HG03439 (cell line): ENCODE results near the gene TH.
"Not testable (repeated sequence)": the region's sequence is repeated elsewhere in the genome, so short reads cannot be mapped to it uniquely, and the experiment has no call there.

ENCODE experiments used
- ATAC-seq: cut with Tn5 transposase; IDR thresholded peaks from one replicate; pipeline ENCODE4 v1.9.1; 2021; ENCODE audit warnings: mild to moderate bottlenecking, moderate library complexity; ENCODE audit not compliant: unreplicated experiment

Gene TH

GRCh38 chr11:2196970-2197770 lies 25.6 kb upstream of the TH start:
- ATAC-seq = no peak

GRCh38 chr11:2195756-2196088 lies 24.1 kb upstream of the TH start:
- ATAC-seq = no peak

DNA sequence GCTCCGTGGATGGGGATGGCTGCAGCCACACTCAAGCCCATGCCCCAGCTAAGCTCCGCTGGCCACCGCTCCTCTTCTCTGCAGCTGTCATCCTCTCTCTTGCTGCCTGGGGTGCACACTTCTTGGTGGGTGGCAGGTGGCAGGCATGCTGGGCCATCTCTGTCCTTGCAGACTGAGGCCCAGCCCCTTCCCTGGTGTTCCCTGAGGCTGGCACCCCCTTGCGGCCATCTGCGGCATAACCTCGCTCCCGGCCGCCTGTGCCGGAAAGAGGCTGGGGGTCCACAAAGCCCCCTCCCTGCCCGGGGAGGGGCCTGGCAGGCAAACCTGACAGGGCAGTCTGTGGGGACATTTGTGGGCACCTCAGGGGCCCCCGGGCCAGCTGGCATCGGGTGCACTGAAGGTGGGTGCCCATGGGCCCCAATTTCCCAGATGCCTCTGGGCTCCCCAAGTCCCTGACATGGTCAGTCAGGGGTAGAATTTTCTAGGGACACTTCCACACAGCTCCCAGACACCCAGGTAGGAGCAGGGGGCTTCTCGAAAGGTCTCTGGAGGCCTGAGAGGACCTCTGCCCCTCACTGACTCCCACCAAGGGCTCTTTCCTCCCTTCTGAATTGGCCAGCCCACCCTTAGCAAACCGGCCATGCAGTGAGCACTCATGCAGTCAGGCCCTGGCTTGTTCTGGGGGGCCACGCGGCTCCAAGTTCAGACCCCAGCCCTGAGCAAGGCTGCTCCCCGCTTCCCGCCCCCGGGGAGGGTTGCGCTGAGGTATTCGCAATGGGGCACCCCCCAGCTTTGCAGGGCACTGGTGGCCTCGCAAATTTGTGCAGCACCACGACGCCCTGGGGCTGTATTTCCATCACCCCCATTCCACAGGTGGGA lies 23.5 kb upstream of the TH start:
- no peak for ATAC-seq

- not testable (repeated sequence) for ATAC-seq
Observed at GRCh38 chr11:2193888-2194595, 22.4 kb upstream of the TH start.

DNA sequence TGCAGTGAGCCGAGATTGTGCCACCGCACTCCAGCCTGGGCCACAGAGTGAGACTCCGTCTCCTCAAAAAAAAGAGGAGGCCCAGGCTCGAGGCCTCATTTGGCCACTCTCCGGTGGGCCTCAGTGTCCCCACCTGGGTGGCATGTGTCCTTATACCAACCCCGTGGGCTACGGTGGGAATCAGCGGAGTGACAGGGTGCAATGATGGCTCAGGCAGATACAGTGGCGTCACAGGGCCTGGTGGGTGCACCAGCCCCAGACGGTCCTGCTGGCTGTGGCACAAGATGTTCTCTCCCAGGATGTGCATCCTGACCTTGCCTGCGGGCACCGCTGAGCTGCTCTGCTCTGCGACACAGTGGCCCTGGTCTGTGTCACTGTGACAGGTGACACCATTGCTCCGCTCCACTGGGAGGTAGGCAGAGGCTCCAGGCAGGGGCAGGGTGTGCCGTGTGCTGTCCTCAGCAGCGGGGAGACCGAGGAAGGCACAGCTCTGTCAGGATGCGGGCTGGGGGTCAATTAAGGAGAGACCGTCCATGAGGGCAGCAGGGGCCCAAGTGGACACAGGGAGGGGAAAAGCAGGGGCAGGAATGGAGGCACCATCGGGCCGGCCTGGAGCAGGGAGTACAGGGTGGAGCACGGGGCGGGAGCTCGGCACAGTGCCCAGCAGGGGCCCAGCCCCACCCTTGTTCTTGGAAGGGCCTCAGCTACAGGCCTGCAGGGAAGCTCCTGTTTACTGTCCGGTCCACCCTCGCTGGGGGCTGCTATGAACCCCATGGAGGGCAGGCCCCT lies 21.7 kb upstream of the TH start:
- no peak for ATAC-seq

DNA sequence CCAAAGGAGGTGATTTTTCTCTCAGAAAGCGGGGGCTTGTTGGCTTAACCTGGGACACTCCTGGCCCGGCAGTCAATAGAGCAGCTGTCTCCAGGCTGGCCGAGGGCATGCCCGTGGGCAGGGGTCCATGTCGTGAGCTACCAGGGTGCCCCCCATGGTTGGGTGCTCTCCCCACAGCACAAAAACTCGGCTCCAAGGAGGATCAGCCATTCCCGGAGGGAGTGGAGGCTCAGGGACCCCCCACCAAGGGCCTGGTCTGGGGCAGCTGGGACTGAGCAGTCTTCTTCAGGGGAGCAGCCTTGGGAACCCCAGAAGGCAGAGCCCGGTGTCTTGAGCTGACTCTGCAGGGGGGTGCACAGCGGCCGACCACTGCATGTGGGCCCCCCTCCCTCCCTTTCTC lies 20.8 kb upstream of the TH start:
- no peak for ATAC-seq

DNA sequence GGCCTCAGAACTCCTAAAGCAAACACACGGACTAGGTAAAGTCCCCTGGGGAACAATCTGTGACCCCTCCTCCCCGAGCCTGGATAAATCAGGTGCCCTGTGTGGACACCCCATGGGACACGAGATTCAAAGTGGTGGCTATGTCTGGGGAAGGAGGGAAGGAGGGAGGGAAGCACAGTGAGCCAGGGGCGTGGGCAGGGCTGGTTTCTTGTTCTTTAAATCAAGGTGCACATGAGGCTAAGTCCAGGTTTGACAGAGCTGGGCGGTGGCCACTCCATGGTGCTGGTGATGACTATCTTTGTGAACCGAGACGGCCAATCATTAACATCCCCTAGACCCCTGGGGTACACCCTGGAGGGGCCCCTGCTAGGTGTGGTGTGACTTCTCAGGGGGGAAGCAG lies 20.3 kb upstream of the TH start:
- no peak for ATAC-seq

- ATAC-seq = no peak
Observed at GRCh38 chr11:2190657-2191471, 19.2 kb upstream of the TH start.

DNA sequence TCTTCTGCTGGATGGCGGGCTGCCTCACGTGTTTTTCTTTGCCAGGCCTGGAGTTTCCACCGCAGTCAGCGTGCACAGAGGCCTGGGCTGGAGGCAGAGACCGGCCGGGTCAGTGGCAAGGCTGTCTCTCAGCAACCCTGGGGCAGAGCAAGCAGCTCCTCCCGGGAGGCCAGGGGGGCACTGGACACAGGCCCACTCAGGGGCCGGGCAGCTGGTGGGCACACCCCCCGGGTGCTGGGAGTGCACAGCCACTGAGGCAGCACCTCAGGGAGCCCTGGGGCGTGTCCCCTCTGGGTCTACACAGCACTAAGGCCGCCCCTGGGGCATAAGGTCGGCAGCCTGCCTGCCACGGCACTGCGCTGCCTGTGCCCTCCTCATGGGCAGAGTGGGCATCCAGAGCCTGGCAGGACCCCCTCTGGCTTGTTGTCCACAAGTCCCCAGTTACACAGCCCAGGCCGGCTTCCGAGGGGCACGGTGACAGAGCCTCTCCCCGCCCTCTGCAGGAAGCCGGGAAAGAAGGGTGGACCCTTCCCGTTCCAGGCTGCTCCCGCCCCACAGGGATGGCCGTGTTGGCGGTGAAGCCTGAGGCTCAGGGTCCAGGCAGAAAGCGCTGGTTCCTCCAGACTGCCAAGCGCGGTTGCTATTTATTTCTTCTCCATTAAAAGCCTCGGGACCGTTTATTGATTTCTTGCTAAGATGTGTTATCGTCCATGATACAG lies 18.5 kb upstream of the TH start:
- ATAC-seq = no peak

- ATAC-seq = no peak
Observed at GRCh38 chr11:2188745-2189144, 17.1 kb upstream of the TH start.

DNA sequence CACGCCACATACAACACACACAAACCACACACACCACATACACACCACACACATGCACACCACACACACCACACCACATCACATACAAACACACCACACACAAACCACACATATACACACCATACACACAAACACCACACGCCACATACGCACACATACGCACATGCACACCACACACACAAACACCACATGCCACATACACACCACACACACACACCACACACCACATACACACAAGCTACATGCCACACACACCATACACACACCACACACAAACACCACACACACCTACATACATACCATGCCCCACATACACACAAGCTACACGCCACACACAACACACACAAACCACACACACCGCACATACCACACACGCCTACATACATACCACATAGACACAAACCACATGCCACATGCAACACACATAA lies 15.7 kb upstream of the TH start:
- ATAC-seq = no peak

- no peak for ATAC-seq
Observed at GRCh38 chr11:2186669-2187279, 15.2 kb upstream of the TH start.

DNA sequence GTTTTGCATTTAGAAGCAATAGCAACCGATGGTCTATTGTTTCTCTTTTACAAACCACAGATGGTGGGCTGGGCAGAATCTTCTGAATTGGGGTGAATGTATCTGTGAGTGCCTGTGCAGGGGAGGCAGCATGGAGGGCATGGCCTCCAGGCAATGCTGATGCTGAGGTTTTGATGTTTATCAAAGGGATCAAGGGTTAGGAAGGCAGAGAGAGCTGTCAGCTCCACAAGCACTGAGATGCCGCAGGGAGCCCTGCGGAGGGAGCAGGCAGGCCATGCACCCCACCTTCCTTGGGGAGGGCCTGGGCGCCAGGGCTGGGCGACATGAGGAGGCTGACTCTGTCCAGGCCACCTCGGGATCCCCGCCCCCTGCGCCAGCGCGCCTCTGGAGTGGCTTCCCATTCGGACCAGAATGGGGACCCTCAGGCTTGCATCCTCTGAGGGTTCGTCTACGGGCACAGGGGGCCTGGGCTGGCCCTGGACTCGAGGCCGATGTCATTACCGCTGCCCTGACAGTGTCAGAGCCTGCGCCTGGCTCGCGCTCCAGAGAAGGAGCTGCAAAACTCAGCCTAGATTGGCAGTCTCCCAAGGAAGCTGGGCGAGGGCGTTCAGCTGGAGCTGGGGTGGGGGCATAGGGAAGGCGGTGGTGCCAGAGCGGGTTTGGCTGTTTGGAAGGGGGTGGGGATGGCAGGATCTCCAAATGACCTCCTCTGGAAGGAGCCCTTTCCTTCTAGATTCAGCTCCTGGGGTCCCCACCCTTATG lies 13.9 kb upstream of the TH start:
- ATAC-seq = no peak

- ATAC-seq = no peak
Observed at GRCh38 chr11:2182692-2183474, 11.3 kb upstream of the TH start.

DNA sequence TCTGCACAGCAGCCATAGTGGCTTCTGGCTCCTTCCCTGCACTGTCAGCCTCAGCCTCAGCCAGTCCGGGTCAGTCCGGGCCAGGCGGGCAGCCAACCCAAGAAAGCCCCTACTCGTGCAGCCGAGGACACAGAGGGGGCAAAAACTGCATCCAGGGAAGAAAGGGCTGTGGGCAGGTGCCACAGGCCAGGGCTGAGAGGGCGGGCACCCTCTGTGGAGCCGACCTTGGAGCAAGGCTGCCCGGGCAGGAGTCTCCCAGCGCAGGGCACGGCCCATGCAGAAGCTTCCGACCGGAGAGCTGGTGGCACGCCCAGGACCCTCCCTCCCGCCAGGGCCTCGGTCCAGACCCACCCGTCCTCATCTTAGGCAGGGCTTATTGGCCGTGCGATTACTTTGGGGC lies 10.5 kb upstream of the TH start:
- ATAC-seq = no peak

DNA sequence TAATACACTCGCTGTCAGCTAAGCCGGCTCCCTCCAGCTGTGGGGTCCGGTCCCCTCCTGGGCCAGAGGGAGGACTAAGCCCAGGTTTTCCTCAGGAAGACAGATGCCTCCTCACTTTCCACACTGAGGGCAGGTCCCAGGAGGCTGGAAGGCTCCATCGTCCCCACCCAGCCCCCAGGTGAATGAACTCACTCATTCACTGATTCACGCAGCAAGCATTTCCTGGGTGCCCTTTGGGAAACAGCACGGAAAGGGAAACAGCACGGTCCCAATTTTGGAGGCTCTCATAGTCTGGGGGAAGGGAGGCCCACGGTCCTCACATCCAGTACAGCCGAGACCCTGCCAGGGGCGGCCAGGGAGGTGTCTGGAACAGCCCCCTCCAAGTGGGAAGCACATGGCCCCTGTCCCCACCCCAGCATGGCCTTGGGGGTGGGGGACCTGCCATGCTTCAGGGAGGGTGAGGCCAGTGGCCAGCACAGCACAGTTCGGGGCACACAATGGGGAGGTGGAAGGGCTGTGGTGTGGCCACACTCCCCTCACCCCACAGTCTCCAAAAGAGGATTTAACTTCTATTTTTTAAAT lies 9.3 kb upstream of the TH start:
- no peak for ATAC-seq

DNA sequence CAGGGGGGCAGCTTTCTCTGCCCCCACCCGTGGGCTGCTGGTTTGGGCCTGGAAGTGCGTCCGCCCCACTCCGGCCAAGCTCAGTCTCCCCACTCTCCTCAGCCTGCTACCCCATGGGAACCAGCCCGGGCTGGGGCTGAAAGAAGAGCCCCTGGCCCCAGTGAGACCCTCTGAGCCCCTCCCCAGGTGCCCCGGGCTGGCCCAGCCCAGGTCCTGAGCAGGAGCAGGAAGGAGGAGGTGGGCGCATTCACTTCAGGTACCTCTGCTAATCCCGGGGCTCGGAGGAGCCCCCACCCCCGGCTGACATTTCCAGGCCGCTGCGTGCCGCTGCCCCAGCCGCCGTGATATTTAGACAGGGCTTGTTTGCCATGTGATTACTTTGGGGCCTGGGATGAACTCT lies 8.7 kb upstream of the TH start:
- no peak for ATAC-seq
